Subcutaneous adipose tissue (tissue), 4 donors: ENCODE results near the gene CEP68. TPM values are rescaled to one million over a fixed set of nuclear protein-coding genes. Genes with fewer than 3 reads are reported as not detected.

Source experiments
- total RNA-seq, 4 donors: library from RNA; depleted of rRNA; stranded (reverse); fragments of >200 nt; gene quantifications; one replicate each; pipeline ENCODE4 v1.1.0, GENCODE V29; 2016
- TF ChIP-seq, protein P1 (sequence below): fragments of 450-650 bp; IDR thresholded peaks from one replicate; pipeline ENCODE4 v1.5.1; 2016; ENCODE audit warnings: low read depth, mild to moderate bottlenecking, control low read depth, antibody characterized with exemption, moderate library complexity

The CEP68 gene
- total RNA-seq, 4 donors from 2014 or later, result 22.4 to 39.7 (median 26.6) TPM

DNA sequence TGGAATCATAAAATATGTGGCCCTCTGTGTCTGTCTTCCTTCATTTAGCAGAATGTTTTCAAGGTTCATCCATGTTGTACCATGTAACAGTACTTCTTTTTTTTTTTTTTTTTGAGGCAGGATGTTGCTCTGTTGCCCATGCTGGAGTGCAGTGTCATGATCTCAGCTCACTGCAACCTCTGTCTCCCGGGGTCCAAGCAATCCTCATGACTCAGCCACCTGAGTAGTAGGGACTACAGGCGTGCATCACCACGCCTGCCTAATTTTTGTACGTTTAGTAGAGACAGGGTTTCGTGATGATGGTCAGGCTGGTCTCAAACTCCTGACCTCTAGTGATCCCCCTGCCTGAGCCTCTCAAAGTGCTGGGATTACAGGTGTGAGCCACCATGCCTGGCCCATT, 42.5 kb downstream of the CEP68 start:
- TF ChIP-seq, protein P1, sequence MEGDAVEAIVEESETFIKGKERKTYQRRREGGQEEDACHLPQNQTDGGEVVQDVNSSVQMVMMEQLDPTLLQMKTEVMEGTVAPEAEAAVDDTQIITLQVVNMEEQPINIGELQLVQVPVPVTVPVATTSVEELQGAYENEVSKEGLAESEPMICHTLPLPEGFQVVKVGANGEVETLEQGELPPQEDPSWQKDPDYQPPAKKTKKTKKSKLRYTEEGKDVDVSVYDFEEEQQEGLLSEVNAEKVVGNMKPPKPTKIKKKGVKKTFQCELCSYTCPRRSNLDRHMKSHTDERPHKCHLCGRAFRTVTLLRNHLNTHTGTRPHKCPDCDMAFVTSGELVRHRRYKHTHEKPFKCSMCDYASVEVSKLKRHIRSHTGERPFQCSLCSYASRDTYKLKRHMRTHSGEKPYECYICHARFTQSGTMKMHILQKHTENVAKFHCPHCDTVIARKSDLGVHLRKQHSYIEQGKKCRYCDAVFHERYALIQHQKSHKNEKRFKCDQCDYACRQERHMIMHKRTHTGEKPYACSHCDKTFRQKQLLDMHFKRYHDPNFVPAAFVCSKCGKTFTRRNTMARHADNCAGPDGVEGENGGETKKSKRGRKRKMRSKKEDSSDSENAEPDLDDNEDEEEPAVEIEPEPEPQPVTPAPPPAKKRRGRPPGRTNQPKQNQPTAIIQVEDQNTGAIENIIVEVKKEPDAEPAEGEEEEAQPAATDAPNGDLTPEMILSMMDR, result no peak

DNA sequence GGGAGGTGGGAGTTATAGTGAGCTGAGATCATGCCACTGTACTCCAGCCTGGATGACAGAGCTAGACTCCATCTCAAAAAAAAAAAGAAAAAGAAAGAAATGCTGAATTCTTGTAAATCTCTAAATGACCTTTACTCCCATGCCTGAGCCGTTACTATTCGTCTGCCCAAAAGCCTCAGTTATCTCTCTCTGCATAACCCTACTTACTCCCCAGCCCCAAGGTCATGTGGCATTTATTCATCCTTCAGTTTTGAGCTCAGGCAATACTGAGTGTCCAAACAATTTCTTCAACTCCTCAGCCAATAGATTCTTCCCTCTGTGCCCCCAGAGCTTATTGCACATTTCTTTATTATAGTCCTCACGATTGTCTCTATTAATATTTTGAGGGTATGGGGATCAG, 44.9 kb downstream of the CEP68 start:
- TF ChIP-seq, protein P1, result no peak

DNA sequence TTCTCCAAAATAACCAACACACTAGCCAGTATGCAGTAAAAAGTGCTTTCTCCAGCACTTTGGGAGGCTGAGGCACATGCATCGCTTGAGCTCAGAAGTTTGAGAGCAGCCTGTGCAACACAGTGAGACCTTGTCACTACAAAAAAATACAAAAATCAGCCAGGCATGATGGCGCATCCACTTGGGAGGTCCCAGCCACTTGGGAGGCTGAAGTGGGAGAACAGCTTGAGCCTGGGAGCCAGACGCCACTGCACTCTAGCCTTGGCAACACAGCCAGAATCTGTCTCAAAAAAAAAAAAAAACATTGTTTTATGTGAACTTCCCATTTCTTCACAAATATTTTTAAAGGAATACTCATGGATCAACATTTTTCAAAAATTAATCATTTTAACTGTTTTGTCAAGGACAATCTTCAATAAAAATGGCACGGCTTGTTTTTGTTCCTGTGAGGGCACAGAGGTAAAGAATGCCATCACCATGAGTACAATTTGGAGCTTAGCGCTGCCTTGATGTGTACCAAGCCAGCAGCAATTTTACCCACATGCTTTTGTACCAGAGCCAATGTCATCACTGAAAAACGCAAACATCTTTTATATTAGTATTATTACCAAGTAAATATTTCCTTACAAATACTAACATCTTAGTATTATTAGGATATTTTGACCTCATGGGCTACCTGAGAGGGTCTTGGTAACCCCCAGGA, 46.9 kb downstream of the CEP68 start:
- TF ChIP-seq, protein P1, result no peak

DNA sequence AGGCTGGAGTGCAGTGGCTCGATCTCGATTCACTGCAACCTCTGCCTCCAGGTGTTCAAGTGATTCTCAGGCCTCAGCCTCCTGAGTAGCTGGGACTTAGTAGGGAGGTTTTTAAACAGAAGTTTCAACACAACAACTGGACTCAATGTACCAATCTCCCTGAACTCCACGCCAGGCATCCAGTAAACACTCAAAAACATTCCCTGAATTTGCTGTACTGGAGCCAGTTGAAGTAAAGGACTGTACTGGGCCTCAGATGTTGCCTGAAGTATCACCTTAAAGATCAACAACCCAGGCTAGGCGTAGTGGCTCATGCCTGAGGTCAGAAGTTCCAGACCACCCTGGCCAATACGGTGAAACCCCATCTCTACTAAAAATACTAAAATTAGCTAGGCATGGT, 51.3 kb downstream of the CEP68 start:
- TF ChIP-seq, protein P1, result no peak

DNA sequence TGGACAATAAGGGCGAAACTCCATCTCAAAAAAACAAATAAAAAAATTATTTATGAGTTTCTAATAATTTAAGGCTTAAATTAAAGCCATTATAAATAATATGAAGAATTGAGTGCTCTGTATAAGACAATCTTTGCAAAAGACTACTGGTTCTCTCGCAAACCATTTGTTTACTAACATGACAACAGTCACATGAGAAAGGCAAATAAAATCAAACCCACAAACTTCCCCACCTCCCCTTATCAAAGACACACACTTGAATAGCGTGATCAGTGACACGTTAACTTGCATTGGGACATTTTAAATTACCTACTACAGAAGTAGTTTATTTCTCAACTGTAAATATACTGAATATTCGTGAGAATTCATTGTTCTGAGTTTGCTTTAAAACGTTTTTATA, 52.6 kb downstream of the CEP68 start:
- TF ChIP-seq, protein P1, result no peak

DNA sequence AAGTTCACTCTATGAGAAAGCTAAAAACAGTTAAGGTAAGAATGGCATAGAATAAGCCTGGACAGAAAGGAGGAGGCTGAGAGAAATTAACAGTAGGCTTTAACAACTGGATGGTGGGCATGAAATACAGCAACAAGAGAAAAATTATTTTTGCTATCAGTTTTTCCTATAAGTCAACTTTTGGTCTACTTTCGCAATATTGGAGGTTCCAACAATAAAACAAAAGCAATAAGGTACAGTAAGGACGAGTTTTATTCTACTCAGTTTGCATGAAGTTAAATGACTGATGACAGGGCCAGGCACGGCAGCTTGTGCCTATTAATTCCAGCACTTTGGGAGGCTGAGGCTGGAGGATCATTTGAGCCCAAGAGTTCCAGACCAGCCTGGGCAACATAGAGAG, 56.4 kb downstream of the CEP68 start:
- TF ChIP-seq, protein P1, result no peak

DNA sequence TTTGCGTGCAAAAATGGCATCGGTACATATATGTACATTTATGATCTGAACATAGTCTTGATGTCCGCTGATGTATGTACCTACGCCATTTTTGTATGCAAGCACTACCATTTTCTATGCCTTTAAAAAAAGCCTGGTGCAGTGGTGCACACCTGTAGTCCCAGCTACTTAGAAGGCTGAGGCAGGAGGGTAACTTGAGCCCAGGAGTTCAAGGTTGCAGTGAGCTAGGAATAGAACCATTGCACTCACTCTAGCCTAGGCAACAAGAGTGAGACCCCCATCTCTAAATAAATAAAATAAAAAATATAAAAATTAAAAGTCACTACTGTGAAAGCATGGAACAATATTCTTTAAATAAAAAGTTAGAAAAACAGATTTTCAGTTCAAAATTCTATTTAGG, 57.0 kb downstream of the CEP68 start:
- TF ChIP-seq, protein P1, result no peak
